IPS-20b (cell line): ENCODE results near the gene KCNK17.

Experiments used
- H3K27ac ChIP-seq: one replicate; pipeline ENCODE4 v1.5.1; 2013; ENCODE audit warnings: low read length
- H3K27me3 ChIP-seq: 2 replicates; pipeline ENCODE4 v1.6.1; 2013; ENCODE audit warnings: mild to moderate bottlenecking, low read length, inconsistent platforms; ENCODE audit not compliant: insufficient read depth
- H3K36me3 ChIP-seq: 2 replicates; pipeline ENCODE4 v1.6.1; 2013; ENCODE audit warnings: low read depth, mild to moderate bottlenecking, inconsistent platforms, low read length, moderate library complexity; ENCODE audit not compliant: insufficient read depth
- H3K4me1 ChIP-seq: 2 replicates; pipeline ENCODE4 v1.6.1; 2013; ENCODE audit warnings: mild to moderate bottlenecking, control low read depth, inconsistent platforms, low read length, moderate library complexity; ENCODE audit not compliant: insufficient read depth
- H3K4me3 ChIP-seq: 2 replicates; pipeline ENCODE4 v1.5.1; 2013; ENCODE audit warnings: mild to moderate bottlenecking, low read length, inconsistent platforms
- H3K9ac ChIP-seq: 2 replicates; pipeline ENCODE4 v1.6.1; 2013; ENCODE audit warnings: low read depth, mild to moderate bottlenecking, inconsistent platforms, low read length, moderate library complexity
- H3K9me3 ChIP-seq: 2 replicates; pipeline ENCODE4 v1.6.1; 2013; ENCODE audit warnings: mild to moderate bottlenecking, low read depth, low read length, inconsistent platforms; ENCODE audit not compliant: insufficient read depth

Gene KCNK17

DNA sequence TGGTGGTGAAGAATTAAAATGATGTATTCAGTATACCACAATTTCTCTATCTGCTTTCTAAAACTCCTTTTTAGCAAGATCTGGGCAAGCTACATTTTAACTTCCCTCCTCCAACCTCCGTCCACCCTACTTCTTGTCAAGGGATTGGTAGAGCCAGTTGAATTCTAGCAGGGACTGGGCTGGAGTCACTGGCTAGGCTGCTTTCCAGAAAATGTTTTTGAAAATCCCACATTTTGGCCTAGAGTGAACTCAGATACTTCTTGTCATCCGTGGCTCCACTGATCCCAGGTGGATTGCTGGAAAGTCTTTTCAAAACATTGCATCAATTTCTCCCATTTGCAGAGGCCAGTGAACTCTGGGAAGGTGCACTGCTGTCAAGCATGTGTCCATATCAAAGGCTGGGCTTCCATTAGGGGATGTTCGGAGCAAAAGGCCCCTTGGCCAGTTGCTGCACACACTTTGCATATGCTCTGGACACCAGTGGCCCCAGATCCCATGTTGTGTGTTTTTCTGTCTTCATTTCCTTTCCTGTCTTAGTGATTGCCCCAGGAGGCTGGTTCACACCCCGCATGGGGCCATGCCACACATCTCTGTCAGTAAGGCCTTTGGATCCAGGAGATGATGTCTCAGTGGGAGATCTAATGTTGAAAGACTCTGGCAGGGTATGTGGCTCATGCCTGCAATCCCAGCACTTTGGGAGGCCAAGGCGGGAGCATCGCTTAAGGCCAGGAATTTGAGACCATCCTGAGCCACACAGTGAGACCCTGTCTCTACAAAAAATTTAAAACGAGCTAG, 19.6 kb upstream of the KCNK17 start:
- Histone ChIP-seq H3K4me3 (no peak overlapping the region), H3K9me3 (no peaks in the 10 kb centered on the region), H3K4me1 (peaks cover 3% of the 10 kb centered on the region; the same call in 1 of the 2 replicates), H3K27ac (no peak overlapping the region), H3K27me3 (no peaks in the 10 kb centered on the region), H3K9ac (no peak overlapping the region), H3K36me3 (no peaks in the 10 kb centered on the region)

DNA sequence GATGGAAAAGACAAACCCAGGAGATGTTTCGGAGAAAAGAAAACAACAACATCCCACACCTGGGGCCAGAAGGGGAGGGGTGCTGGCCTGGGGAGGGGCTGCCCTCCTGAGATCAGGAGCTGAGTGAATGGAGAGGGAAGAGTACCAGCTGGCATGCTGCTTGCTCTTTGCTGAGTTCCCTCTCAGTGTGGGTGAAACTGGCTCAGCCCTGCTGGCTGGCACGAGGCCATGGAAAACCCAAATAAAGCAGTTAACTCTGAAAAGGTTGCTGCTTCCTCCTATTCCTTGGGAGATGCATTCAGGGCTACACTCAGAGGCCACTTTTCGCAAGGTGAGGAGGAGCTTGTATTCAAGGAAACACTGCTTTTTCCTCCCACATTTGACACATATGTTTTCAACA, 16.3 kb upstream of the KCNK17 start:
- Histone ChIP-seq H3K9ac (no peak overlapping the region), H3K4me3 (no peak overlapping the region), H3K27ac (no peak overlapping the region), H3K4me1 (peaks cover 3% of the 10 kb centered on the region; the same call in 1 of the 2 replicates), H3K9me3 (no peaks in the 10 kb centered on the region), H3K36me3 (no peaks in the 10 kb centered on the region), H3K27me3 (0 out of 2 replicates have a peak, but pooled peaks cover 5% of the 10 kb centered on the region)

DNA sequence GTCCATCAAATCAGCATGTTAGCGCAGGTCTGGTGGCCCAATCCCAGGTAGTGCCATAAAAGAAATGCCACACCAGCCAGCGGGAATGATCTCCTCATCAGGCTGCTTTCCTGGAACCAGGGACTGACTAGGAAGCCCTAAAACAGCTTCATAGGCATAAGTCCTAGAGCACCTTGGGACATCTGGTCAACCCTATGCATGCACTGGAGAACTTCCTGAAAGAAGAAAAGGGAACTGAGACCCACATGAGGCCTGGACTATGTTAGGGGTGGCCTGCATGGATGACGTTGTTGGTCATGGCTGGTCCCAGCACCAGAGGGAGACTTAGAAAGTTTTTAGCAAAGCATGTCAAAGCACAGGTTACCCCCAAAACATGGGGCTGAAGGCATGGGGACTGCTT, 15.8 kb upstream of the KCNK17 start:
- Histone ChIP-seq H3K27me3 (0 out of 2 replicates have a peak, but pooled peaks cover 5% of the 10 kb centered on the region), H3K4me1 (peaks cover 3% of the 10 kb centered on the region; the same call in 1 of the 2 replicates)

DNA sequence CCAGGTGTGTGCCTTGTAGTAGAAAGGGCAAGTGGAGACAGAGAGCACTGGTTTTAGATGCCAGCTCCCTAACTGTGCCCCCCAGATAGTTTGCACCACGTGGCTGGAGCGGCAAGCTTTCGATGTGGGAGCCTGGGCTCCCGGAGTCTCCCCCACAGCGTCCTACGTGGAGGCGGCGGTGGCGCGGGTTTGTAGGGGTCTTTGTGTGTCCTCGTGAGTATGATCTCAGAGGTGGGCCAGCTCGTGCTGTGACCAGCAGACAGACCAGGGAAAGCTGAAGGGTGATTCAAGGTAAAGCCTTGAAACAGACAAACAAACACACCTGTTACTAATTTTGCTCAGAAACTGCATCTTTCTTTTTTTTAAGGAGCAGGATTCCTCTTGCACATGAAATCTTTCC, 13.8 kb upstream of the KCNK17 start:
- H3K27ac ChIP-seq = no peak overlapping the region
- 0 out of 2 replicates have a peak, but pooled peaks cover 5% of the 10 kb centered on the region for H3K27me3 ChIP-seq
- no peaks in the 10 kb centered on the region for H3K9me3 ChIP-seq
- H3K4me3 ChIP-seq = no peak overlapping the region
- H3K36me3 ChIP-seq = no peaks in the 10 kb centered on the region
- no peak overlapping the region for H3K9ac ChIP-seq
- H3K4me1 ChIP-seq = no peaks in the 10 kb centered on the region

More for the DNA sequence above, 15.8 kb upstream of the KCNK17 start:
- Histone ChIP-seq H3K36me3 (no peaks in the 10 kb centered on the region), H3K27ac (no peak overlapping the region), H3K9ac (no peak overlapping the region), H3K4me3 (no peak overlapping the region), H3K9me3 (no peaks in the 10 kb centered on the region)

DNA sequence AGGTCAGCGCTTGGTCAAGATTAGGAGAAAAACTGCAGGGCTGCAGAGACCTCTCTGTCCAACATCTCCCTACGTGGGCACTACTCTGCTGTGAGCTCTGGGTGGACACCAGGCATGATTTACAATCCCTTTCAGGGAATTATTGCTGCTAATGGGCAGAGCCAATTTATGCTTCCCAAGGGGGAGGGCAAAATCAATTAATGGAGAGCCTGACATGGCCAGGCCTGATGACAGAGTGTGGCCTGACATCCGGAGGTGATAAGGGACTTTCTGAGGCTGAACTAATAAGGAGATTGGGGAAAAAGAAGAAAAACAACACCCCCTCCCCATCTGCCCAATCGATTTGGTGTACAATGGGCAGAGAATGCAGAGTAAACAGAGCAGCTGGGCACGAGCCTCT, 13.3 kb upstream of the KCNK17 start:
- H3K9me3 ChIP-seq = no peaks in the 10 kb centered on the region
- H3K27ac ChIP-seq = no peak overlapping the region
- 0 out of 2 replicates have a peak, but pooled peaks cover 5% of the 10 kb centered on the region for H3K27me3 ChIP-seq
- H3K4me1 ChIP-seq = no peaks in the 10 kb centered on the region
- H3K36me3 ChIP-seq = no peaks in the 10 kb centered on the region
- H3K9ac ChIP-seq = no peak overlapping the region
- no peak overlapping the region for H3K4me3 ChIP-seq

GRCh38 chr6:39322306-39322850, 8.2 kb upstream of the KCNK17 start, which contains the start of gene KCNK16:
TSS of gene KCNK16 (minus strand) at chr6:39322702. CDS start at chr6:39322540, 162 bp downstream.
- Histone ChIP-seq H3K9ac (no peak within 1 kb of the TSS), H3K4me1 (no peaks in the 10 kb centered on the region), H3K27me3 (peaks cover 20% of the 10 kb centered on the region; the same call in 1 of the 2 replicates), H3K9me3 (no peaks in the 10 kb centered on the region), H3K27ac (no peak within 1 kb of the TSS), H3K36me3 (no peaks in the 10 kb centered on the region), H3K4me3 (no peak within 1 kb of the TSS)

GRCh38 chr6:39321761-39322160, 7.5 kb upstream of the KCNK17 start:
- H3K9me3 ChIP-seq = no peaks in the 10 kb centered on the region
- H3K9ac ChIP-seq = no peak overlapping the region
- H3K36me3 ChIP-seq = no peaks in the 10 kb centered on the region
- no peak overlapping the region for H3K4me3 ChIP-seq
- H3K27me3 ChIP-seq = peaks cover 27% of the 10 kb centered on the region
- H3K27ac ChIP-seq = no peak overlapping the region
- H3K4me1 ChIP-seq = no peaks in the 10 kb centered on the region

DNA sequence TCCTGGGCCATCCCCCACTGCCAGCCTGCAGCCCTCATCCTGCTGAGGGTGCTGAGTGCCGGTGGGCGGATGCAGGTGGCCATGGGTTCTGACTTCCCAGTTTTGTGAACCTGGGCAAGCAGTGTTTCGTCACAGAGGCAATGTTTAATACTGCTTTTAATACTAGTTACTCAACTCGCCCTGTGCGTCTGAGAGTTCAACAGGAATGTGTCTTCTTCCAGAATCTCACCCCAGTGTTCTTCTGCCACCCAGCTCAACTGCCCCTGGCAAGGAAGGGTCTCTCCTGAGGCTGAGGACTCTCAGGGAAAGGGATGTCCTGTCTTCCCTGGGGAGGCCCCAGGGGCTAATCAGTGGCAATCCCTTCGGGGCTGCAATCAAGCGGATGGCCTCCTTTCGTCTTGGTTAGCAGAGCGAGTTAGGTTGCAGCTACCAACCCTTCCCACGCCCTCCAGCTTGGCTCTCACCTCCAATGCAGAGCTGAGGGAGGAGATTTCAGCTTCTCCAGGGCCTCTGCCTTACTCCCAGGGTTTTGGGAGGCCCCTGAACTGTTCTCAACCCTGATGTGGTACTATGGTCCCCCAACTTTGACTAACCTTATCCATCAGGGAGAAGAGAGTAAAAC, 6.3 kb upstream of the KCNK17 start:
- no peaks in the 10 kb centered on the region for H3K9me3 ChIP-seq
- H3K27me3 ChIP-seq = peaks cover 34% of the 10 kb centered on the region
- no peak overlapping the region for H3K27ac ChIP-seq
- H3K4me1 ChIP-seq = no peaks in the 10 kb centered on the region
- H3K36me3 ChIP-seq = no peaks in the 10 kb centered on the region
- no peak overlapping the region for H3K4me3 ChIP-seq
- no peak overlapping the region for H3K9ac ChIP-seq

- Histone ChIP-seq H3K9ac (no peak overlapping the region), H3K36me3 (no peaks in the 10 kb centered on the region), H3K27me3 (peaks cover 40% of the 10 kb centered on the region), H3K4me3 (no peak overlapping the region), H3K27ac (no peak overlapping the region), H3K9me3 (no peaks in the 10 kb centered on the region), H3K4me1 (no peaks in the 10 kb centered on the region)
Measured at GRCh38 chr6:39319621-39320362, 5.6 kb upstream of the KCNK17 start.

GRCh38 chr6:39317256-39317655, 3.0 kb upstream of the KCNK17 start:
- no peak overlapping the region for H3K27ac ChIP-seq
- no peaks in the 10 kb centered on the region for H3K36me3 ChIP-seq
- H3K9ac ChIP-seq = no peak overlapping the region
- no peak overlapping the region for H3K4me3 ChIP-seq
- no peaks in the 10 kb centered on the region for H3K9me3 ChIP-seq
- peaks cover 66% of the 10 kb centered on the region for H3K27me3 ChIP-seq
- no peaks in the 10 kb centered on the region for H3K4me1 ChIP-seq

DNA sequence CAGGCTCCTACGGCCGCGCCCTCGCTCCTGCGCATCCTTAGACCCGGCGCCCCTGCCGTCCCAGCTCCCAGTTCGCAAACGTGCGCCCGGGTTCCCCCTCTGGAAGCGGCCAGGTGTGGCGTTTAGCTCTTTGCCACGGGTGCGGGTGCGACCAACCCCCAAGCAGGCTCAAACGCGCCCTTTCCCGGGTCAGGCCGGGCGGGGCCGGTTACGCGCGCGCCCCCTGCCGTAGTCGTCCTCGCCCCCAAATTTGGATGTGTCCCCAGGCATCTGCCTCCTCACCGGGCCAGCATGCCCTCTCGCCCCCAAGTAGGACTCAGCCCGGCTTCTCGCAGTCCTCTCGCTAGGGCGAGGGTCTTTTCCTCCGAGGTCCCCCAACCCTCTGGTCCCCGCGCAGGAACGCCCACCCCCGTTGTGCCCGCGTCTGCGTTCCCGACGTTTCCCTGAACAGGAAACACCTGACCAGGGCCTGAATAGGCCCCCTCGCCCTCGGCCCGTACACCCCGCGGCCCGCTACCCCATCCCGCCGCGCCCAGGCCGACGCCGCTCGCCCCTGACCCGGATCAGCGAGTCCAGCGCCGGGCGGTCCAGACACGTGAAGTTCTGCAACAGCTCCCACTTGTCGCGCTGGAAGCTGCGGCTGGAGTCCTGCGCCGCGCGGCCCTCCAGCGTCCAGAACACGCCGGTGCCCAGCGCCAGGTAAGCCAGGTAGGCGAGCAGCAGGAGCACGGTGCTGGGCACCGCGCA, 520 bp downstream of the KCNK17 start:
- Histone ChIP-seq H3K36me3 (no peaks in the 10 kb centered on the region), H3K9me3 (no peaks in the 10 kb centered on the region), H3K4me3 (peak overlapping the region; percentile 68), H3K27ac (no peak overlapping the region), H3K27me3 (peaks cover 80% of the 10 kb centered on the region), H3K9ac (peak overlapping the region; percentile 13; the same call in 1 of the 2 replicates), H3K4me1 (no peaks in the 10 kb centered on the region)
